ENCODE measurements around the gene RAD51B. TPM values are rescaled to one million over a fixed set of nuclear protein-coding genes. Genes with fewer than 3 reads are reported as not detected.

RAD51B gene
- total RNA-seq, 1 experiment from 2014 or later, result 16.7 TPM

- H3K79me2 ChIP-seq (ENCODE audit: insufficient read depth, low read length), result no peaks in the 10 kb centered on the region
These were observed 17.5 kb downstream of the RAD51B start for GRCh38 chr14:67837011-67837624.

More at GRCh38 chr14:67837011-67837624, 17.5 kb downstream of the RAD51B start:
- no peak overlapping the region for H4K8ac ChIP-seq (replicated peaks; ENCODE audit: insufficient read length, low read depth, low read length)
- H2AK5ac ChIP-seq (ENCODE audit: insufficient read length, low read length), result no peak overlapping the region
- WGBS (ENCODE audit: extremely low coverage, insufficient read length, low lambda C conversion rate), result no CpG with 5 or more reads among the region's 2 CpGs
- no peak overlapping the region for H3T11ph ChIP-seq (ENCODE audit: low read length)
- H2AFZ ChIP-seq (ENCODE audit: low read length), result no peak overlapping the region
- Mint-ChIP-seq H3K27me3 (ENCODE audit: low read depth) (no peaks in the 10 kb centered on the region), H3K4me1 (no peaks in the 10 kb centered on the region), H3K9me3 (no peaks in the 10 kb centered on the region), H3K27ac (no peak overlapping the region), H3K36me3 (ENCODE audit: insufficient read depth in 1 of 3, low read depth in 3 of 3) (peaks cover 2 to 12% (median 7%) of the 10 kb centered on the region in 3 experiments; a peak in 4 of 7 replicates), H3K4me3 (no peak overlapping the region)
- H2BK120ac ChIP-seq (ENCODE audit: low read depth, low read length, poor library complexity, severe bottlenecking), result no peak overlapping the region
- H3K9ac ChIP-seq (ENCODE audit: extremely low read depth, insufficient read length, low read length), result no peak overlapping the region
- no peak overlapping the region for H4K91ac ChIP-seq (ENCODE audit: insufficient read length, low read depth, low read length)
- no peak overlapping the region for H4K5ac ChIP-seq (ENCODE audit: insufficient read length, low read depth, low read length)
- H3K79me1 ChIP-seq (ENCODE audit: insufficient read depth, low read depth, low read length, poor library complexity, severe bottlenecking), result no peaks in the 10 kb centered on the region
- no peak overlapping the region for H2BK15ac ChIP-seq (ENCODE audit: low read depth, low read length)
- no peak overlapping the region for H2BK20ac ChIP-seq (ENCODE audit: low read depth, low read length, poor library complexity, severe bottlenecking)
- no peak overlapping the region for H3K56ac ChIP-seq (ENCODE audit: insufficient read length, low read depth, low read length)
- no peak overlapping the region for H3K23ac ChIP-seq (ENCODE audit: insufficient read length, low read depth, low read length)
- H4K20me1 ChIP-seq (ENCODE audit: control insufficient read depth, insufficient read depth, insufficient read length), result no peaks in the 10 kb centered on the region
- H3K27ac ChIP-seq (ENCODE audit: insufficient read length, low read depth, low read length), result no peak overlapping the region
- no peak overlapping the region for H2BK12ac ChIP-seq (ENCODE audit: insufficient read length, low read depth, low read length)
- no peaks in the 10 kb centered on the region for H3K27me3 ChIP-seq (ENCODE audit: insufficient read depth, low read length)
- H3K18ac ChIP-seq (ENCODE audit: insufficient read length, low read depth, low read length), result no peak overlapping the region
- H3K14ac ChIP-seq (ENCODE audit: insufficient read depth, low read length), result no peak overlapping the region
- no peak overlapping the region for H3K4ac ChIP-seq (ENCODE audit: low read depth, low read length)
- no peak overlapping the region for H2BK5ac ChIP-seq (ENCODE audit: insufficient read length, low read length)
- DNase-seq, result no peak
- H3K9me3 ChIP-seq (ENCODE audit: control insufficient read depth, low read depth, low read length), result no peaks in the 10 kb centered on the region
- no peak overlapping the region for H3K4me2 ChIP-seq (ENCODE audit: insufficient read depth, insufficient read length, low read length)
- no peaks in the 10 kb centered on the region for H3K4me1 ChIP-seq (ENCODE audit: insufficient read depth, low read length)
- no peaks in the 10 kb centered on the region for H3K23me2 ChIP-seq (ENCODE audit: insufficient read length, low read depth, low read length, poor library complexity, severe bottlenecking)
- peak; percentile 68 for TF ChIP-seq CTCF (conservative IDR thresholded peaks at IDR 0.05)
